ENCODE results near the gene PCNT.

- TF ChIP-seq SP1 (IDR thresholded peaks at IDR 0.05) (no peak), BHLHE40 (IDR thresholded peaks at IDR 0.05; ENCODE audit: borderline replicate concordance) (no peak), TARDBP (IDR thresholded peaks at IDR 0.05) (no peak), FOXM1 (IDR thresholded peaks at IDR 0.05; ENCODE audit: borderline replicate concordance) (no peak), PKNOX1 (IDR thresholded peaks at IDR 0.05) (no peak), CTBP1 (IDR thresholded peaks at IDR 0.05; ENCODE audit: borderline replicate concordance) (no peak), SUZ12 (IDR thresholded peaks at IDR 0.05) (no peak)
These were observed 108.0 kb downstream of the PCNT start for GRCh38 chr21:46431884-46432488.
